Central memory CD4-positive, alpha-beta T cell (primary cell): ENCODE measurements around the gene EMC7.
A peak's percentile ranks its signal among the peaks of the same experiment; 100 is the strongest.

Experiments
- DNase-seq: peaks from one replicate; pipeline ENCODE4 v3.0.0; 2022

Gene EMC7

DNA sequence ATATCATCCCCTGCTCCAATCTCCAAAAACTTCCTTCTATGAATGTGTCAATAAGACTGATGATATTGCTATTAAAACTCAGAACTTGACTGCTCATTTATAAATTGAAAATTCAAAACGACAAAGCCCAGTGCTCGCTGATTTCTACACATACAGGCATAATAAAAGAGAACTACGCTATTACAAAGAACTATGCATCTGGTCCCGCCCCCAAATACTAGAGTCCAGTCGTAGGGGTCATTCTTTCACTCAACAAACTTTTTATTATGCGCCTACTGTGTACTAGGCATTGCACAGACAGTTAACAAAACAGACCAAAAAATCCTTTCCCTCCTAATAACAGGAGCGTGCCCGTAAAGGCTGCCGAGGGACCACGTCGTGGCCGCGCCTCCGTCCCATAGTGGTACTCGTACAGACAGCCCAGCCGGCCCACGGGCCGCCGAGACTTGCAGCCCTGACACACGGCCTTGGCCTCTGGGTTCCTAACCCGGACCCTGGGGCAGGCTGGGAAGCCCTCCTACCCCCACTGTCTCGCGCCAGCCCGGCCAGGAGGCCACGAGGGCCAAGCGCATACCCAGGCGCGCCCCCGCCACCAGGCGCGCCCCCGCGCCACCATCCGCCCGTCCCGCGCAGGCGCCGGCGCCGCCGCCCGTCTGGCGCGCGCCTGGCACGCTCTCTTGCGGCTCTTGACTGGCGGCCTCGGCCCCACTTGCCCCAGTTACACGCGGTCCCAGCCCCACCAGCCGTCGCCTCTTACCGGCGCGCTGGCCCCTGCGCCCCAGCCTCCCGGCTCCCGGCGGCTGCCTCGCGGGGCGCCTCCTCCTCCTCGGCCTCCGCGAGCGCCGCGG, 63.4 kb downstream of the EMC7 start:
- DNase-seq = peak; percentile 67
